ENCODE measurements around the gene GNPDA2.
A peak's percentile ranks its signal among the peaks of the same experiment; 100 is the strongest.
"Not testable (repeated sequence)": the region's sequence is repeated elsewhere in the genome, so short reads cannot be mapped to it uniquely, and the experiment has no call there.

The GNPDA2 gene

DNA sequence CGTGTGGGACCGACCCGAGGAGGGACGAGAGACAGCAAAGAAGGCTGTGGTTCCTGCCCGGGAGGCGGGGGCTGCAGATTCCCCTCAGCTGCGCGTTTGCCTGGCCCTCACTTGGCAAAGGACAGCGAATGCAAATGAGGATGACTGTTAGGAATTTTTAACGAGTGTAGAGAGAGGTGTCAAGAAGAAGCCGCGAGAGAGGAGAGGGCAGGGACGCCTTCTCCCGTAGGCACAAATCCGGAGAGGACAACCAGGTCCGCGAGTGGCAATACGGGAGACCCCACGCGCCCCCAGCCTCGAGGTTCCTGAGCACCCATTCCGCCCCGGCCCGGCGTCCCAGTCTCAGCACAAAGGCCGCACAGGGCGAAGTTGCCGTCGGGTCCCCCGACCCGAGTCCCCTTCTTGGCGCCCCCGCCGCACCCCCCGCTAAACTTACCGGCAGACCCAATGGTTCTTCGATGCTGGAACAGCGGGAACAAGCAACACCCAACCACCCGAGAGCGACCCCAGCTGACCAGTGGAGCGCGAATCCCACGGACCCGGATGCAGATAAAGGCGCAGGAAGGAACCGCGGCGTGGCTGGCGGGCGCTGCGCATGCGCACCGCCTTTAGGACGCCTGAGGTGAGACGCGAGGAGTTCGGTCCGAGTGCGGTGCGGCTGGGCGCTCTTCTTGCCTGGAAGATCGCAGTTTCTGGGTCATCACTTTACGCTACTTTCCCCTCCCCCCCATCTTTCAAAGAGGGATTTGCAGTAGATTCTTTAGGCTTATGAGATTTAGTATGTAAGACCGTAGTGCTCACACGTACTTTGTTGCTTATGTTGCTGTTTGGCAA is at the start of gene GNPDA2:
Gene GNPDA2, minus strand, starts transcription at position 519 of the 834 bp plus-strand sequence. CDS start 4,349 bp downstream, outside the sequence.
- DNase-seq (ENCODE audit: low read depth) = peak; percentile 71

- DNase-seq (ENCODE audit: low read depth) = no peak
Observed at GRCh38 chr4:44772340-44772739, 46.0 kb upstream of the GNPDA2 start.

DNA sequence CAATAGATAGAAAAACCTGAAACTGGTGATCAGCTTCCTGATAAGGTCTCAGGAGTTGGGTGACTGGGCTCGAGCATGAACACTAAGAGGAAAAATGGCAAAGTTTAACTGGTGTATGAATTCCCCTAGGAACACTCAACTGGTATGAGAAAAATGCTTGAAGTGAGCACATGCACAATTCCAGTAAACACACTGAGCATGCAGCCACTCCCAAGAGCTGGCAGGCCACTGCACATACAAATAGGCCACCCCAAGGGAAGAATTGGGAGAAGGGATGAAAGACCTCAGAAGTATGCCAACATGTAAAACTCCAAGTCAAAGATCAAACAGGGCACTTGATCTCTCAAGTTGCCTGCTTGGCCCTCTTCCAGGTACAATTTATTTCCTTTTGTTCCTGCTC is 45.4 kb upstream of the GNPDA2 start:
- DNase-seq (ENCODE audit: low read depth) = no peak

DNA sequence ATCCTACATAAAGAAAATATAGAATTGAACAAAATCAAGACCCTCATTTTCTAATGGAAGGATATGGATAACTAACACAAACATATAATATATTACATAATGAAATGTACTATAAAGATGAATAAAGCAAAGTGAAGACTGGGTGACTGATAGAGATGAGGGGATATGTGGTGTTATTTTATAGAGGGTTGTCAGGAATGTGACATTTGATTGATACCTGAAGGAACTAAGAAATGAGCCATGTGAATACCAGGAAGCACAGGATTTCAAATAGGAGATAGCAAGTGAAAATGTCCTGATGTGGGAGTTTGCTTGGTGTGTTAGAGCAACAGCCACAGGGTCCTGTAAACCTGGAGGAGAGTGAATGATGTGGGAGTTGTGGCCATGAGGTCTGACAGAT is 40.1 kb upstream of the GNPDA2 start:
- DNase-seq (ENCODE audit: low read depth) = no peak

DNA sequence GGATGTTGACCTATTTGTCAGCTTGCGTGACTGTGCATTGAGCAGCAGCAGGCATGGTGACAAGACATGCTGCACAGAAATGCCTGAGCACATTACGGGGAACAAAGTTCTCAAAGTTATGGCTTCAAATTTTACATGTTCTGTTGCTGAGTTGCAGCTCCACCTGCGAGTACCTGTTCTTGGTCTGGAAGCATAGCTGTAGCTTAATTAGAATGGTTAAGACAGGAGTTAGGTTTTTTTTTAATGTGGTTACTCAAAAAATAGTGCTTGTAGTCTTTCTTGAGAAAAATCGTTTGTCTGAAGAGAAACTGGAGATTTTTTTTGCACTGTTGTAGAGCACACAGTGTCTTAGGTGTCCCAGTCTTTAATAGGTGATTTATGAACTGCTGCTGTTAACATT is 38.8 kb upstream of the GNPDA2 start:
- no peak for DNase-seq (ENCODE audit: low read depth)

DNA sequence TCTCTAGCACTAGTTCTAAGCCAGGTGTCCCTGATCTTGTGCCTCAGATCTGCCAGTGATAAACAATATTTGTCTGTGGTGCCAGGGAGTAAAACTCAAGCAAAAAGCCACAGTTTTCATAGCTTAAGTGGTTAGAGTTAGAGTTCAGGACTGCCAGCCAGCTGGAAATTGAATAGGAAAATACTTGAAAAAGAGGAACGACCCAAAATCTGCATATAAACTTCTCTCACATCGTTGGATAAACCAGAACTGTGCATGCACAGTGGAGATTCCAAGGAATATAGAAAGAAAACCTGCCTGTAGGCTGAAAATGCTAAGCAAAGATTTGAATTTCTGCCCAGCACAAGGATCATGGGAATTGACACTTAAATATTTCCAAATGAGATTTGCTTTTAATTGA is 35.0 kb upstream of the GNPDA2 start:
- DNase-seq (ENCODE audit: low read depth) = no peak

DNA sequence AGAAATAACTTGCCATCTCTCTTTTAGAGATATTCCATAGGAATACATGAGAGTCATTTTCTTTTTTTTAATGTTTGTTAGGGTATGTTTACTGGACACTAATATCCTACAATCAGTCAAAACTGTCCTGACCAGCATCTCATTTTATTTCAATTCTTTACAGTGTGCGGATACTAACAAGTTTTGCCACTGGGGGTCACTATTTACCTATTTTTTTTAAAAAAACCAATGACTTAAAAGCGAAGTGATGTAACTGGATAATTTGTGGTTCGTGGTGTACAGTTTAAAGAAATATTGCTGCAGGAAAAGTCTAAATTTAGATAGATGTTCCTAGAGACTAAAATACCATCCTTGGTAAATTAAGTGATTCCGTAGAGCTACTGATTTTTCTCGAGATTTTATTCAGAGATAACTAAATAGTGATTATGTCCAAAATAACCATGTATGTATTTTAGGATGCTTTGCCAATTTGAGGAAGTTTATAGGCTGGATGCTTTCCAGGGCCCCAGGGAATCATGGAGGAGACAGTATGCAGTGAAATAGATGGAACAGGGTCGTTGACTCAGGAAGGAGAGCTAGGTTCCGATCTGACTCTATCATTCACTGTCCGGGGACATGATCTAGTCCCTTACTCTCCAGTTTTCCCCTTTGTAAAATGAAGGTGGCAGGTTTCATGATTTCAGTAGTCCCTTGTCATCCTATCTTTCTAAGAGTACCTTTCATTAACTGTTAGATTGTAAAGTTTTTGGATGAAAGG is 34.0 kb upstream of the GNPDA2 start:
- DNase-seq (ENCODE audit: low read depth) = no peak

- no peak for DNase-seq (ENCODE audit: low read depth)
Observed at GRCh38 chr4:44756559-44756958, 30.2 kb upstream of the GNPDA2 start.

DNA sequence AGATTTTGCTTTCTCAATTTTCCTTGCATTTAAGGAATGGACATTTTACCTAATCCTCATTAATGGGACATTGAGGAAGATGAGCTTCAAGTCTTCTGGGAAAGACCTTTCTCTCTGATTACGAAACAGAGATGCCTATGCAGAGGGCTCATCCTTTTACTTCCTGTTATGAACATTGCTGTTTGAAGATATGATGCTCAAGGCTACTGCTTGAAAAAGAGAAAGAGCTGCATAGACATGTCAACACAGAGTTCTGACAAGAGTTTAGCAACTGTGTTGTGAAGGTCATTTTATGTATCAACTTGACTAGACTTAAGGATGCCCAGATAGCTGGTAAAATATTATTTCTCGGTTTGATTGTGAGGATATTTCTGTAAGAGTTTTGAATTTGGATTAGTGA is 13.8 kb upstream of the GNPDA2 start:
- DNase-seq (ENCODE audit: low read depth) = no peak

DNA sequence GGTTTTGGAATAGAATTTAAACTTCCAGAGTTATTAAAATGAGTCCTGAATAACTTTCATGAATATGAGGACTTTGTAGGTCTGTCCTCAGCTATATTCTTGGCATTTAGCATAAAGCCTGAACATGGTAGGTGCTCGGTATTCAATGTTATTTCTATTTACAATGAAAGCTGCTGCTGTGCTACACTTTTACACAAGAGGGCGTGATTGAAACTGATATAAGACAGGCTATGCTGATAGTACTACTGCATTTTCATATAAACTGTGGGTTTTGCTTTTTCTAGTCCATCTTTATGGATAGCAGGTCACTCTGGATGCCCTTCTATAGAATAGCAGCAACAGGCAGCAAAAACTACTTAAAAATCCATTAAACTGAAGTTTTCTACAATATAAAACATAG is 12.3 kb upstream of the GNPDA2 start:
- no peak for DNase-seq (ENCODE audit: low read depth)

GRCh38 chr4:44736900-44737299 is 10.5 kb upstream of the GNPDA2 start:
- no peak for DNase-seq (ENCODE audit: low read depth)

DNA sequence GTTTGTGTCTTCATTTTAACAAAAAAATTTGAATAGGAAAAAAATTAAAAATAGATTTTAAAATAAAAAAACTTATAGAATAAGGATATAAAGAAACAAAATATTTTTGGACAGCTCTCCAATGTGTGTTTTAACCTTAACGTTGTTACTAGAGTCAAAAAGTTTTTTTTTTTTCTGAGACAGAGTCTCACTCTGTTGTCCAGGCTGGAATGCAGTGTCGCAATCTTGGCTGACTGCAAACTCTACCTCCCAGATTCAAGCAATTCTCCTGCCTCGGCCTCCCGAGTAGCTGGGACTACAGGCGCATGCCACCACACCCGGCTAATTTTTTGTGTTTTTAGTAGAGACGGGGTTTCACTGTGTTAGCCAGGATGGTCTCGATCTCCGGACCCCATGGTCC is 2.3 kb upstream of the GNPDA2 start:
- DNase-seq (ENCODE audit: low read depth) = not testable (repeated sequence)

GRCh38 chr4:44727471-44727870 is 1.1 kb upstream of the GNPDA2 start:
- no peak for DNase-seq (ENCODE audit: low read depth)

- no peak for DNase-seq (ENCODE audit: low read depth)
Observed at GRCh38 chr4:44725726-44726037, 674 bp downstream of the GNPDA2 start.

DNA sequence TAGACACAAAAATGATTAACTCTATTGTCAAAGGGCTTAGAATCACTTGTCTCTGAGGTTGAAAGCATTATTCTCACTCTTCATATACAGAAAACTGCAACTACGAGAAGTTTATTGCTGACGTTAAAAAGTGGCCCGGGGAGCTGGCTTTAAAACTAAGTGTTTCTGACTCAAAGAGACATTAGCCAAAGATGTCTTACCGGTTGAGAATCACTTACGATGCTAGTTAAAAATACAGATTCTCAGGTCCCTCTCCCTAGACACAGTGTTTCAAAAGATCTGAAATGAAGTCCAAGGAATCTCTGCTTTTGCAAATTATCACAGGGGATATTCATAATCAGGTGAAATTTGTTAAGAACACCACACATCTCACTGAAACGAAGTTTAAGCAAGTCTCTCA is 1.2 kb downstream of the GNPDA2 start:
- no peak for DNase-seq (ENCODE audit: low read depth)

DNA sequence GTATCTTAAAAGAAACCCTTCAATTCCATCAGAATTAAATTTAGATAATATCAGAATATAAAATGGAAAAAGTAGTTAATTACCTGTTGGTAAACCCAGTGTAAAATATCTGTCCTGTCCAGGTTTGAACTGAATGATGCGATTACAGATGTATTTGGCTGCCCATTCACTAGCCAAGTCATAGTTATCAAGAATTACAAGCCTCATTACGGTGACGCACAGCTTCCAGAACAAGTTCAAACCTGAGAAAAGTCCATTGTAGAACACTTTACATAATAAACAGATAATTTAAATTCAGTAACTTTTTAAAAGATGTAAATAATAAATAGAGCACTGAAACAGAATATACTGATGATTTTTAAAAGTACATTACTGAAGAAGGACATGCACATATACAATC is 4.4 kb downstream of the GNPDA2 start:
- DNase-seq (ENCODE audit: low read depth) = no peak

DNA sequence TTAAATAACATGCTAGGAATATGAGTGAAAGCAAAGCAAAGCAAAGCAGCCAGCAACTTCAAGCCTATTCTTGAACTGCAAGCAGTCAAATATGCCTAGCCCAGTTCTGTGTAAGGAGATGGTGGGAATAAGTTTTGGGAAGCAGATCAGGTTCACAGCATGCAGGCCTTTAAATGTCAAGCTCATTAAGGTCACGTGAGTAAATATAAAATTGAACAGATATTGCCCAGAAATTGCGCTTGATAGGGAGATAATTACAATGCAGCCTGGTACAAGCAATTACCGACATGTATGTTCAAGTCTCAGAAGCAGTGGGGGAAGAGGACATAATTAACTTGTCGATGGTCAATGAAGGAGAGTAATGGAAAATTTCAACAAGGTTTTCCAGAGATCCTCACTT is 6.0 kb downstream of the GNPDA2 start:
- DNase-seq (ENCODE audit: low read depth) = no peak

DNA sequence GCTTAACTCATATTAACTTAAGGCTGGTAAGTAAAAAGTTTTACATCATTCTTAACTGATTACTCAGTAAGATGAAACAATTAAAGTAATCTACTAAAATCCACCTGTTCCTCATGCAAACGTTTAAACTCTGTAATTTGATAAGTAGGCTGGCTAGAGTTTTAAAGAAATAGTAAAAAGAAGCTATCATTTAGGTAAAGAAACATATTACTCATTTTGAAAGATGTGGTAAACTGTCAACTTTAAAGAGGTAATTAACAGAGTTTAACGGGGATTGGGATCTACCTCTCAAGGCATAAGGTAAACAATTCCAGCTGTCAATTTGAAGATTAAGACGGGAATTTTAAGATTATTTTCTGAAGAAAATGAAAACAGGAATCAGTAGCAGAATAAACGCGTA is 9.8 kb downstream of the GNPDA2 start:
- DNase-seq (ENCODE audit: low read depth) = no peak

- DNase-seq (ENCODE audit: low read depth) = no peak
Observed at GRCh38 chr4:44713125-44713524, 13.2 kb downstream of the GNPDA2 start.

DNA sequence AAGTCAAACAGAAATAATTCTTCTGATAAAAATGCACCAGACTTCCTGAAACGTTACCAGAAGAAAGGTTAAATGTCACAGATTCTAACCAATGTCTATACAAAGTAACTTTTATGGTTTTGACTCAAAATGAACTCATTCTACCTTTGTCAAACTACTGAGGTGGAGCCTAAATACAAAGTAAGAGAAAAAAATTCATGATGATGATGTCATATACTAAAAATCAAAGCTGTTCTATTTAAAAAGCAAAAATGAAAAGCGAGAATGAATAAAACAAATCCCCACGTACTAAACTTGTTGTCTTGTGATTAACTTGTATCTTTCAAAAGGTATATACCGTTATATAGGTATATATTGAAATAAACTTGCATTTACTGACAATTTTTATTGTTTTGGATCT is 21.7 kb downstream of the GNPDA2 start:
- no peak for DNase-seq (ENCODE audit: low read depth)

DNA sequence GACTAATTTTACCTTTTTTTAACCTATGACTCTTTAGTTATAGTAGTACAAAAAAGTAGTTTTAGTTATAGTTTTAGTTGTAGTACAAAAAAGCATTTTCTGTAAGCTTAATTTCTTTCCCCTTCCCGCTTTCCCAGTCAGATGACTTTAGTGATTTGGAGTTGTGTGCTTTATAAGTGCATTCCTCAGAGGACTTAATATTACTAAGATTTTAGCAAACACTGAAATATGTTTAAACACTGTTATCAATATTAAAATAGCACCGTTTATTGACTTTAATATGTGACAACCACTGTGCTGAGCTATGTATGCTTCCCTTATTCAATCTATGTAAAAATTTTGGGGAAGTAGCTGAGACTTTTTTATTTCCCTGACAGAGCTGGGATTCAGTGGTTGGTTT is 25.3 kb downstream of the GNPDA2 start:
- no peak for DNase-seq (ENCODE audit: low read depth)

- no peak for DNase-seq (ENCODE audit: low read depth)
Observed at GRCh38 chr4:44700427-44700826, 25.9 kb downstream of the GNPDA2 start.

DNA sequence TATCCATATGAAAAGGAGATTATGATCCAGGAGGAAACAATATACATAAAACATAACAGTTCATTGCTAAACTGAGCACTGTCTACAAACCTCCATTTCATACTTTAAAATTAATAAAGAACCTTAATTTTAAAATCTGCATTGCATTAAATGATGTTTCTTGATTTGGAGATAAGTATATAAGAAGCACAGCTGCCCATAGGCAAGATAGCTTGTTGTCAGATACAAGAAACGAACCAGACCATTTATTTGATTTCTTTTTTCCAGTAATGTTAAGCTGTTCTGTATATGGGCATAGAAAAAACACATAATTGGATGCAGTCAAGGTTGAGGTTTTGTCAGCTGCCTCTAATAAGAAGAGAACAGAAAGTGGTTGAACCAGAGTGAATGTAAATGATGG is 41.7 kb downstream of the GNPDA2 start:
- no peak for DNase-seq (ENCODE audit: low read depth)

DNA sequence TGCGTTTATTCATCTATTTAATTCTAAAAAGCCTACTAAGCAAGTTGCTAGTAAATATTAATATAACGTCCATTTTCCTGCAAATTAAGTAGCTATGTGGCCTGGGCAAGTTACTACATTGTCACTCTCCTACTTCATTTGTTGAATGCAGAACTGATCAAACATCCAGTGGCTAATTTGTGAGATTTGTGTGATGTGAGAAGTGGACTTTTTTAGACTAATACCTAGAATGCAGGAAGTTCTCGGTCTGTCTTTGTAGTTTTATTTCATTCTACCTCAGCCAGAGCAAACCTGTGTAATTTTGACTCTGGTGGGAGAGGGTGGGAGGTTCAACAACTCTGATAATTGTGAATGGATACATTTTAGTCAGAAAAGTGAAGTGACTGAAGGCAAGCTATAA is 47.3 kb downstream of the GNPDA2 start:
- DNase-seq (ENCODE audit: low read depth) = no peak

Data from T-helper 22 cell (primary cell).